Glutamatergic neuron (in vitro differentiated cells): Measurements from ENCODE around the gene SPATA16. TPM values are rescaled to one million over a fixed set of nuclear protein-coding genes. Genes with fewer than 3 reads are reported as not detected.

Experiments used
- DNase-seq: peaks from one replicate; pipeline ENCODE4 v3.0.0; 2022
- H3K27ac Mint-ChIP-seq: one replicate; pipeline ENCODE4 v1.8.0; 2020; ENCODE audit warnings: mild to moderate bottlenecking, mixed read lengths, inconsistent platforms; ENCODE audit not compliant: unreplicated experiment
- H3K27me3 Mint-ChIP-seq: one replicate; pipeline ENCODE4 v1.8.0; 2020; ENCODE audit warnings: mild to moderate bottlenecking, moderate library complexity, mixed read lengths, inconsistent platforms; ENCODE audit not compliant: unreplicated experiment
- H3K36me3 Mint-ChIP-seq: one replicate; pipeline ENCODE4 v1.8.0; 2020; ENCODE audit warnings: mild to moderate bottlenecking, mixed read lengths, inconsistent platforms; ENCODE audit not compliant: unreplicated experiment
- H3K4me1 Mint-ChIP-seq: one replicate; pipeline ENCODE4 v1.8.0; 2020; ENCODE audit warnings: mild to moderate bottlenecking, low read depth, mixed read lengths, inconsistent platforms; ENCODE audit not compliant: unreplicated experiment
- H3K4me3 Mint-ChIP-seq: one replicate; pipeline ENCODE4 v1.8.0; 2020; ENCODE audit warnings: mild to moderate bottlenecking, mixed read lengths, inconsistent platforms; ENCODE audit not compliant: unreplicated experiment
- H3K9me3 Mint-ChIP-seq: one replicate; pipeline ENCODE4 v1.8.0; 2020; ENCODE audit warnings: mild to moderate bottlenecking, moderate library complexity, mixed read lengths, inconsistent platforms; ENCODE audit not compliant: unreplicated experiment
- total RNA-seq: library from RNA; stranded (reverse); fragmentation: NEBNext Ultra II Directional; extraction: Animal tissue kit (Norgen Biotek cat#: 25700); gene quantifications from one replicate; pipeline ENCODE4 v1.2.1, GENCODE V29; 2021; ENCODE audit not compliant: unreplicated experiment
- TF ChIP-seq, protein P1 (sequence below): fragments of 200-600 bp; sonication (generic); IDR thresholded peaks from one replicate; pipeline ENCODE4 v1.5.0; 2021; ENCODE audit not compliant: partially characterized antibody, unreplicated experiment

Gene SPATA16
- total RNA-seq, 1 donor from 2014 or later = not detected

DNA sequence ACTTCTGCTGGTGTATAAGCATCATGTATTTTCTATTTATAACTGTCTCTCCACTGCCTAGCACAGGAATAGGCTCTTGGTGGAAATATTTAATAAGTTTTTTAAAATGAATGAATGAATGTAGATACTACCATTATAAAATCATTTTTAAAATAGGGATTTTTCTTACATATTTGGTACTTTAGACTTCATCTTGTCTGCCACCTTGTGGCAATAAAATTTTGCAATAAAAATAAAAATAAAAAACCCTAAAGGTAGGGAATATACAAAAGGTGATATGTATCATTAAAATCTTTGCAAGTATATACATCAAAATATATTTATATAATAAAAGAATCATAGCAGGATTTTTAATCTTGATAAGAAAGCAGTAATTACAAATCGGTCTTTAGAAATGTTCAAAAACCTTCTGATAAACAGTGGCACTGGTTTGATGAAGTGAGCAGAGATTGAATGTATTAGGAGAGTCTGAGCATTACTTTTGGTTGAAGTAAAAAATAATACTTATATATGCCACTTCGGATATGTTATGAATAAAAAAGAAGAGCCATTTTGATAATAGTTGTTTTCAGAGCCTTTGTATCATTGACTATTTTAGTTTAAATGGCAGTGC is 95.2 kb downstream of the SPATA16 start:
- Mint-ChIP-seq H3K36me3 (no peaks in the 10 kb centered on the region), H3K27me3 (no peaks in the 10 kb centered on the region), H3K4me1 (no peaks in the 10 kb centered on the region), H3K9me3 (no peaks in the 10 kb centered on the region), H3K4me3 (no peak overlapping the region), H3K27ac (no peak overlapping the region)
- TF ChIP-seq, protein P1, sequence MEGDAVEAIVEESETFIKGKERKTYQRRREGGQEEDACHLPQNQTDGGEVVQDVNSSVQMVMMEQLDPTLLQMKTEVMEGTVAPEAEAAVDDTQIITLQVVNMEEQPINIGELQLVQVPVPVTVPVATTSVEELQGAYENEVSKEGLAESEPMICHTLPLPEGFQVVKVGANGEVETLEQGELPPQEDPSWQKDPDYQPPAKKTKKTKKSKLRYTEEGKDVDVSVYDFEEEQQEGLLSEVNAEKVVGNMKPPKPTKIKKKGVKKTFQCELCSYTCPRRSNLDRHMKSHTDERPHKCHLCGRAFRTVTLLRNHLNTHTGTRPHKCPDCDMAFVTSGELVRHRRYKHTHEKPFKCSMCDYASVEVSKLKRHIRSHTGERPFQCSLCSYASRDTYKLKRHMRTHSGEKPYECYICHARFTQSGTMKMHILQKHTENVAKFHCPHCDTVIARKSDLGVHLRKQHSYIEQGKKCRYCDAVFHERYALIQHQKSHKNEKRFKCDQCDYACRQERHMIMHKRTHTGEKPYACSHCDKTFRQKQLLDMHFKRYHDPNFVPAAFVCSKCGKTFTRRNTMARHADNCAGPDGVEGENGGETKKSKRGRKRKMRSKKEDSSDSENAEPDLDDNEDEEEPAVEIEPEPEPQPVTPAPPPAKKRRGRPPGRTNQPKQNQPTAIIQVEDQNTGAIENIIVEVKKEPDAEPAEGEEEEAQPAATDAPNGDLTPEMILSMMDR = peak; percentile 62
- no peak for DNase-seq

DNA sequence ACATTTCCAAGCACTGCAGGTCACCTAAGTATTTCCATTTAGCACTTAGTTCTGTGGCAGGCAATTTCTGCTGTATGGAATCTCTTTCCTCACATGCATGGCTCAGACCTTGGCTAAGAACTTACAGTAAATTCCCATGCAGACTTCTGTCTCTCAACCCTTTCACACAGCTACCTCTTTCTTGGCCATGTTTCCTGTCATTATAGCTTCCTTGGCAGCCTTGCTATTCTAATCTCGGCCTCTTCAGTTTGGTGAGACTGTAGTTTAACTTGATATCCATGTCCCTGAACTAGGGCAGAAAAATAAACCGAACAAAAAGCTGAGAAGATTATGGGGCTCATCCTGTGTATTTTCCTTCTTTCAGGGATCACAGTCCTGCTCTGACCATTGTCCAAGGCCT is 96.0 kb downstream of the SPATA16 start:
- TF ChIP-seq, protein P1 = no peak
- no peaks in the 10 kb centered on the region for H3K27me3 Mint-ChIP-seq
- H3K27ac Mint-ChIP-seq = no peak overlapping the region
- H3K4me1 Mint-ChIP-seq = no peaks in the 10 kb centered on the region
- DNase-seq = no peak
- H3K36me3 Mint-ChIP-seq = no peaks in the 10 kb centered on the region
- H3K9me3 Mint-ChIP-seq = no peaks in the 10 kb centered on the region
- no peak overlapping the region for H3K4me3 Mint-ChIP-seq

DNA sequence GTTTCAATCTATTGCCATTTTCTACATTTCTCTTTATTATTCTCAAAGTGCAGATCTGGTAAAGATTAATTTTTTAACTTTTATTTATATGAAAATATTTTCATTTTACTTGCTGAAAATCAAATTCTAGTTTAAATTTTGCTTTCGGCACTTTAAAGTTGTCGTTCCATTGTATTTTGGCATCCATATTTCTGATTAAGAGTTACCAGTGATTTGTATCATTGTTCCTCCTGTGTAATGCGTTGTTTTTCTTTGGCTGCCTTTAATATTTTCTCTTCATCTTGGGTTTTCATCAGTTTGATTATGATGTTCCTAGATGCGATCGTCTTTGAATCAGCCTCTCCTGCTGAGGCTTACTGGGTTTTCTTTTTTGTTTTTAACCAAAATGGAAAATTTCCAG is 97.3 kb downstream of the SPATA16 start:
- TF ChIP-seq, protein P1 = no peak
- Mint-ChIP-seq H3K9me3 (no peaks in the 10 kb centered on the region), H3K4me3 (no peak overlapping the region), H3K27me3 (no peaks in the 10 kb centered on the region), H3K27ac (no peak overlapping the region), H3K4me1 (no peaks in the 10 kb centered on the region), H3K36me3 (no peaks in the 10 kb centered on the region)
- DNase-seq = no peak

DNA sequence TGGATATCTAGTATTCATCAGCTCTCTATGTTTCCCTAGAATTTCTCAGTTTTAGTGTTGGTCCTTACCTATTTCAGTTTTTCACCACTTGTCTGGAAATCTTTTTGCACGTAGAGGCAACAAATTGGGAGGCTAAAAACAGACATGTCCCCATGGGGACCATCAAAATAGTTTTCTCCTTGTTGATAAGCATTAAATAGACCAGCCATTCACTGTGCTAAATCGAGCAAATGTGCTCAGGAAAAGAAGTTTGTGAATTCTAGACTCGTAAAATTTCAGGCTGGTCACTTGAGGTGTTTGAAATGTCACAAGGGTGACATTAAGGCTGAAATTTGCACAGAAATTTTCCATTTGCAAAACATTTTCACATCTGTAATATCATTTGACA is 102.6 kb downstream of the SPATA16 start:
- Mint-ChIP-seq H3K36me3 (no peaks in the 10 kb centered on the region), H3K9me3 (no peaks in the 10 kb centered on the region), H3K27ac (no peak overlapping the region), H3K4me1 (no peaks in the 10 kb centered on the region), H3K27me3 (no peaks in the 10 kb centered on the region), H3K4me3 (no peak overlapping the region)
- no peak for DNase-seq
- TF ChIP-seq, protein P1 = no peak

DNA sequence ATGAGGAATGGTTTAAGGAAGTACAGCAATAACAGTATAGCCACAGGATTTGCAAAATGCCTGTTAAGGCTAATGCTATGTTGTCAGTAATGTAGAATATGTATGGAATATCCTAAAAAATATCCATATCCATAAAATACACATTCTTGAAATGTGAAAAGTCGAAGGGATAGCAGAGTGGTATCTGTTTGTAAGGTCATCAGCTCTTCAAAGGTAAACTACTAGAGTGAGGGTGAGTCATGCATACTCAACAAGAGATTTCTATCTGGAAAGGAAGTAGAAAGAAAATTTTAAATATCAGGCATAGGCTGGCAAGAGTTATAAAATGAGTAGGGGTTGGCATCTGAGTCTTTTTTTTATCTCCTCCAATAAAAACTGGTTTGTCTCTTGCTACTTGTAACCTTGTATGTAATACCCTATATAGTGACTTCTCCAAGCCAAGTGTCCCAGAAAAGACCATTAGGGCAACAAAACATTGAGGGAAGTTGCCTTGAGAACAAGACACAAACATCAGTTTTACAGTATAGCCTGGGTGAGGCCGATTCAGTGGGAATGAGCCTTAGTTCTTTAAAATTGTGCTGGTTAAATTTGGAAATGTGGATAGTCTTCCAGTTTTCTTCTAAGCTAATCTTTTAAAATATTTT is 103.1 kb downstream of the SPATA16 start:
- Mint-ChIP-seq H3K4me3 (no peak overlapping the region), H3K4me1 (no peaks in the 10 kb centered on the region), H3K9me3 (no peaks in the 10 kb centered on the region), H3K36me3 (no peaks in the 10 kb centered on the region), H3K27me3 (no peaks in the 10 kb centered on the region), H3K27ac (no peak overlapping the region)
- no peak for DNase-seq
- TF ChIP-seq, protein P1 = no peak
